ENCODE results near the gene CNGA4.
A peak's percentile ranks its signal among the peaks of the same experiment; 100 is the strongest.

CNGA4 gene

DNA sequence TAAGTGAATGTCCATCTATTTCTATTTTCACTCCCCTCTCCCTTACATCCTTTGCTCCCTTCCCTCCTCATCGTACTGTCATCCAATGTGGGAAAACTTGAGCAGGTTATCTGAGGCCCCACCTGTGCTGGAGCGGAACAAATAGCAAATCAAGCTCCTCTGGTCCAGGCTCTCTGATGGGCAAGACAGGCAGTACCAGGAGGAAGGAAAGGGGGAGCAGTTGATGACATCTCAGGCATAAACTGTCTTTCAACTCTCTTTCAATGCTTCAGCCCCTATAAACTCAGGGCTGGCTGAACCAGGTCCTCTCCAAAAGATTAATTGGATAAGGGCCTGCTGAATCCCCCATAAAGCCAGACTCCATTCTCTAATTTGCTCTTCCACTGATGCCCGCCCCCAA is 19.3 kb downstream of the CNGA4 start:
- H3K79me1 ChIP-seq (ENCODE audit: low read length), result peaks cover 15% of the 10 kb centered on the region
- no peak overlapping the region for H2AFZ ChIP-seq (ENCODE audit: insufficient read depth, low read length, poor library complexity)
- H2BK12ac ChIP-seq (ENCODE audit: low read length), result no peak overlapping the region
- H3K9ac ChIP-seq (ENCODE audit: low read length), result no peak overlapping the region
- no peaks in the 10 kb centered on the region for H3K36me3 ChIP-seq (ENCODE audit: control insufficient read depth in 1 of 2, insufficient read depth in 2 of 2, low read length in 2 of 2)
- H4K12ac ChIP-seq (ENCODE audit: low read depth, low read length), result no peak overlapping the region
- H3K4me3 ChIP-seq (ENCODE audit: low read depth, low read length), result no peak overlapping the region
- H3K4ac ChIP-seq (ENCODE audit: low read depth, low read length), result no peak overlapping the region
- no peak overlapping the region for H2AK5ac ChIP-seq (ENCODE audit: low read length)
- H3K27ac ChIP-seq (ENCODE audit: low read depth, low read length), result no peak overlapping the region
- no peaks in the 10 kb centered on the region for H3K9me3 ChIP-seq (ENCODE audit: insufficient read depth, low read depth, low read length)
- peaks cover 5 to 12% of the 10 kb centered on the region in 2 experiments for H3K4me1 ChIP-seq (ENCODE audit: control insufficient read depth in 1 of 2, insufficient read depth in 2 of 2, low read length in 2 of 2)
- peak overlapping the region; percentile 42 for H2BK5ac ChIP-seq (ENCODE audit: low read depth, low read length, poor library complexity)
- no peaks in the 10 kb centered on the region for H3K27me3 ChIP-seq (ENCODE audit: insufficient read depth, low read length)
- peak overlapping the region; percentile 43 for H3K18ac ChIP-seq (ENCODE audit: low read length)
- peak overlapping the region; percentile 92 for H3K4me2 ChIP-seq (ENCODE audit: low read length)
- H3K23ac ChIP-seq (ENCODE audit: low read length), result no peak overlapping the region
- WGBS (ENCODE audit: extremely low coverage, insufficient coverage, insufficient read length), result no CpG with 5 or more reads among the region's 3 CpGs
- H4K91ac ChIP-seq (ENCODE audit: low read depth, low read length), result peak overlapping the region; percentile 32
- H4K8ac ChIP-seq (ENCODE audit: low read depth, low read length), result no peak overlapping the region
- H3K14ac ChIP-seq (ENCODE audit: low read length), result no peak overlapping the region
- H3K79me2 ChIP-seq (ENCODE audit: control insufficient read depth, insufficient read depth, low read length, poor library complexity), result peaks cover 11% of the 10 kb centered on the region
- peak overlapping the region; percentile 28 for H2BK120ac ChIP-seq (ENCODE audit: insufficient read depth, low read length, poor library complexity)
- no peak for DNase-seq

DNA sequence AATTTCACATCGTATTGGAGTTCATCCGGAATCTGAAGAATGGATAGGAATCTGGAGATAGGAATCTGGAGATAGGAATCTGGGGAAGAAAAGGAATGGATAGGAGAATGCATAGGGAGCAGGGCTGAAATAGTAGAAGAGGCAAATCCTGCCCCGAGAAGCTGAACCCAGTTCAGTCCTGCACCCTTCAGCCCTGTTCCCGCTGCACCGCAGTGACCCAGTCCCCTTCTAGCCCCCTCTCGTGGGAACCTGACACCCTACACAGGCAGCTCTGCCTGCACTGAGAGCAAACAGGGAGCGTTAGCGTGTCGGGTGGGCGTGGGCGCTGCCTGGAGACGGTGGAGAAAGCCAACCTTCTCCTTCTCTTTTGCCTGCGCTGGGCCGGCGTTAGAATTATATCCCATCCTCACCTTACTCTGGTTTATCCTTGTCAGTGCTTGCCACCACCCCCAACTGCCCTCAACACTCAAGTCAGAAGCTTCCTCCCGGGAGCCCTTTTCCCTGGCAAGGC is 19.7 kb downstream of the CNGA4 start:
- H3K27ac ChIP-seq (ENCODE audit: low read depth, low read length), result peak overlapping the region; percentile 60
- no peaks in the 10 kb centered on the region for H3K9me3 ChIP-seq (ENCODE audit: insufficient read depth, low read depth, low read length)
- no CpG with 5 or more reads among the region's 16 CpGs for WGBS (ENCODE audit: extremely low coverage, insufficient coverage, insufficient read length)
- H4K91ac ChIP-seq (ENCODE audit: low read depth, low read length), result peak overlapping the region; percentile 53
- H4K12ac ChIP-seq (ENCODE audit: low read depth, low read length), result no peak overlapping the region
- H2AFZ ChIP-seq (ENCODE audit: insufficient read depth, low read length, poor library complexity), result peak overlapping the region; percentile 52
- peaks cover 11% of the 10 kb centered on the region for H3K79me2 ChIP-seq (ENCODE audit: control insufficient read depth, insufficient read depth, low read length, poor library complexity)
- DNase-seq, result peak in 1 of 2 donors; percentile 77
- no peak overlapping the region for H3K23ac ChIP-seq (ENCODE audit: low read length)
- H3K14ac ChIP-seq (ENCODE audit: low read length), result peak overlapping the region; percentile 23
- H3K18ac ChIP-seq (ENCODE audit: low read length), result no peak overlapping the region
- no peak overlapping the region for H3K4me3 ChIP-seq (ENCODE audit: low read depth, low read length)
- H3K4me2 ChIP-seq (ENCODE audit: low read length), result peak overlapping the region; percentile 92
- H2AK5ac ChIP-seq (ENCODE audit: low read length), result no peak overlapping the region
- no peak overlapping the region for H4K8ac ChIP-seq (ENCODE audit: low read depth, low read length)
- H2BK5ac ChIP-seq (ENCODE audit: low read depth, low read length, poor library complexity), result peak overlapping the region; percentile 29
- no peak overlapping the region for H2BK12ac ChIP-seq (ENCODE audit: low read length)
- peak overlapping the region; percentile 37 for H2BK120ac ChIP-seq (ENCODE audit: insufficient read depth, low read length, poor library complexity)
- peaks cover 5 to 12% of the 10 kb centered on the region in 2 experiments for H3K4me1 ChIP-seq (ENCODE audit: control insufficient read depth in 1 of 2, insufficient read depth in 2 of 2, low read length in 2 of 2)
- no peak overlapping the region for H3K9ac ChIP-seq (ENCODE audit: low read length)
- H3K36me3 ChIP-seq (ENCODE audit: control insufficient read depth in 1 of 2, insufficient read depth in 2 of 2, low read length in 2 of 2), result no peaks in the 10 kb centered on the region
- peaks cover 15% of the 10 kb centered on the region for H3K79me1 ChIP-seq (ENCODE audit: low read length)
- H3K4ac ChIP-seq (ENCODE audit: low read depth, low read length), result peak overlapping the region; percentile 5
- H3K27me3 ChIP-seq (ENCODE audit: insufficient read depth, low read length), result no peaks in the 10 kb centered on the region

DNA sequence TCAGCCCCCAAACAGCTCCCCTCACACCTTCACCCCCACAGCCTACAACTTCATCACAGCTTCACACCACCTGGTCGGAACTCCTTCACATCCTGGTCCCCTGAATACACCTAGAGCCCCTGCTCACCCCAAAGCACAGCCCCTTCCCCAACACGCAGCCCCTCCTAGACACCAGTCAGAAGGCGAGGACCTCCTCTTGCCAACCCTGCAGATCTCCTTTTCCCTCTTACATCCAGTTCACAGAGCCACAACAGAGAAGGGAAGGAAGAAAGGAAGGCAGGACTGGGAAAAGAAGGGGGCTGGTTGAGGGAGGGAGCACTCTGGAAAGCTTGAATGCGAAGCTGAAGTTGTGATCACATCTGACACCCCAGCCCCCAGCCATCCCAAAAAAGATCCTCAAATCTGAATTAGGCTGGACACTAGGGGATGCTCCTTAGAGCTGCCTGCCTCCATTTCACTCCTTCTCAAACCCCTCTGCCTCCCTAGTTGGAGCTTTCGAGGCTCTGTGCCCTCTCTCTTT is 21.4 kb downstream of the CNGA4 start:
- Histone ChIP-seq H3K4me2 (ENCODE audit: low read length) (peak overlapping the region; percentile 92), H2BK12ac (ENCODE audit: low read length) (no peak overlapping the region), H2AFZ (ENCODE audit: insufficient read depth, low read length, poor library complexity) (peak overlapping the region; percentile 55), H3K79me1 (ENCODE audit: low read length) (peaks cover 15% of the 10 kb centered on the region), H3K23ac (ENCODE audit: low read length) (no peak overlapping the region), H4K8ac (ENCODE audit: low read depth, low read length) (peak overlapping the region; percentile 72), H3K4me1 (ENCODE audit: control insufficient read depth in 1 of 2, insufficient read depth in 2 of 2, low read length in 2 of 2) (peaks cover 5 to 12% of the 10 kb centered on the region in 2 experiments), H4K91ac (ENCODE audit: low read depth, low read length) (peak overlapping the region; percentile 62), H3K18ac (ENCODE audit: low read length) (peak overlapping the region; percentile 69), H3K9me3 (ENCODE audit: insufficient read depth, low read depth, low read length) (no peaks in the 10 kb centered on the region), H3K4me3 (ENCODE audit: low read depth, low read length) (peak overlapping the region; percentile 41), H3K27me3 (ENCODE audit: insufficient read depth, low read length) (no peaks in the 10 kb centered on the region), H3K36me3 (ENCODE audit: control insufficient read depth in 1 of 2, insufficient read depth in 2 of 2, low read length in 2 of 2) (peaks cover 0 to 4% of the 10 kb centered on the region in 2 experiments), H3K14ac (ENCODE audit: low read length) (peak overlapping the region; percentile 49), H3K79me2 (ENCODE audit: control insufficient read depth, insufficient read depth, low read length, poor library complexity) (peaks cover 11% of the 10 kb centered on the region), H3K27ac (ENCODE audit: low read depth, low read length) (peak overlapping the region; percentile 9), H2AK5ac (ENCODE audit: low read length) (peak overlapping the region; percentile 72), H3K9ac (ENCODE audit: low read length) (no peak overlapping the region), H3K4ac (ENCODE audit: low read depth, low read length) (peak overlapping the region; percentile 41), H4K12ac (ENCODE audit: low read depth, low read length) (no peak overlapping the region), H2BK5ac (ENCODE audit: low read depth, low read length, poor library complexity) (no peak overlapping the region), H2BK120ac (ENCODE audit: insufficient read depth, low read length, poor library complexity) (no peak overlapping the region)
- WGBS (ENCODE audit: extremely low coverage, insufficient coverage, insufficient read length), result no CpG with 5 or more reads among the region's 5 CpGs
- no peak for DNase-seq

DNA sequence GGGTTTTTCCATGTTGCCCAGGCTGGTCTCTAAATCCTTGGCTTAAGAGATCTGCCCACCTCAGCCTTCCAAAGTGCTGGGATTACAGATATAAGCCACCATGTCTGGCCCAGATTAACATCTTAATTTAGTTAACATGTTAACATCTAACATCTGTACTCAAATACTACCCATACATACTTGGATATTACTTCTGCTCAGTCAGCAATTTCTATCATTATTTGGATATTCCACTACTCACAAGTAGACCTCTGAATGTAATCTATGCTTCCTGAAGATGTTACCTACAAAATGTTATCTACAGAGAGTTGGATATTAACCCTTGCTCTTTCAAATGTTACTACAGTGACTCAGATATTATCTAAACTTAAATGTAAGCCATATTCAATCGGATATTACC is 24.8 kb downstream of the CNGA4 start:
- Histone ChIP-seq H3K79me2 (ENCODE audit: control insufficient read depth, insufficient read depth, low read length, poor library complexity) (peaks cover 11% of the 10 kb centered on the region), H3K79me1 (ENCODE audit: low read length) (peaks cover 10% of the 10 kb centered on the region), H3K18ac (ENCODE audit: low read length) (no peak overlapping the region), H4K12ac (ENCODE audit: low read depth, low read length) (no peak overlapping the region), H4K91ac (ENCODE audit: low read depth, low read length) (no peak overlapping the region), H3K4me3 (ENCODE audit: low read depth, low read length) (no peak overlapping the region), H3K23ac (ENCODE audit: low read length) (no peak overlapping the region), H2BK12ac (ENCODE audit: low read length) (no peak overlapping the region), H3K9ac (ENCODE audit: low read length) (no peak overlapping the region), H2BK5ac (ENCODE audit: low read depth, low read length, poor library complexity) (no peak overlapping the region), H2BK120ac (ENCODE audit: insufficient read depth, low read length, poor library complexity) (no peak overlapping the region), H3K4ac (ENCODE audit: low read depth, low read length) (no peak overlapping the region), H3K27me3 (ENCODE audit: insufficient read depth, low read length) (no peaks in the 10 kb centered on the region), H4K8ac (ENCODE audit: low read depth, low read length) (no peak overlapping the region), H3K9me3 (ENCODE audit: insufficient read depth, low read depth, low read length) (no peaks in the 10 kb centered on the region), H3K4me1 (ENCODE audit: control insufficient read depth in 1 of 2, insufficient read depth in 2 of 2, low read length in 2 of 2) (peaks cover under 1 to 5% of the 10 kb centered on the region in 2 experiments), H3K36me3 (ENCODE audit: control insufficient read depth in 1 of 2, insufficient read depth in 2 of 2, low read length in 2 of 2) (peaks cover 0 to 4% of the 10 kb centered on the region in 2 experiments), H3K14ac (ENCODE audit: low read length) (no peak overlapping the region), H3K4me2 (ENCODE audit: low read length) (no peak overlapping the region), H3K27ac (ENCODE audit: low read depth, low read length) (no peak overlapping the region), H2AK5ac (ENCODE audit: low read length) (no peak overlapping the region), H2AFZ (ENCODE audit: insufficient read depth, low read length, poor library complexity) (no peak overlapping the region)
- no peak for DNase-seq
- WGBS (ENCODE audit: extremely low coverage, insufficient coverage, insufficient read length), result no CpG with 5 or more reads among the region's 1 CpG
